ENCODE results near the gene KCNJ10. TPM values are rescaled to one million over a fixed set of nuclear protein-coding genes. Genes with fewer than 3 reads are reported as not detected.

Gene KCNJ10
- total RNA-seq, 1 donor from 2014 or later: not detected

DNA sequence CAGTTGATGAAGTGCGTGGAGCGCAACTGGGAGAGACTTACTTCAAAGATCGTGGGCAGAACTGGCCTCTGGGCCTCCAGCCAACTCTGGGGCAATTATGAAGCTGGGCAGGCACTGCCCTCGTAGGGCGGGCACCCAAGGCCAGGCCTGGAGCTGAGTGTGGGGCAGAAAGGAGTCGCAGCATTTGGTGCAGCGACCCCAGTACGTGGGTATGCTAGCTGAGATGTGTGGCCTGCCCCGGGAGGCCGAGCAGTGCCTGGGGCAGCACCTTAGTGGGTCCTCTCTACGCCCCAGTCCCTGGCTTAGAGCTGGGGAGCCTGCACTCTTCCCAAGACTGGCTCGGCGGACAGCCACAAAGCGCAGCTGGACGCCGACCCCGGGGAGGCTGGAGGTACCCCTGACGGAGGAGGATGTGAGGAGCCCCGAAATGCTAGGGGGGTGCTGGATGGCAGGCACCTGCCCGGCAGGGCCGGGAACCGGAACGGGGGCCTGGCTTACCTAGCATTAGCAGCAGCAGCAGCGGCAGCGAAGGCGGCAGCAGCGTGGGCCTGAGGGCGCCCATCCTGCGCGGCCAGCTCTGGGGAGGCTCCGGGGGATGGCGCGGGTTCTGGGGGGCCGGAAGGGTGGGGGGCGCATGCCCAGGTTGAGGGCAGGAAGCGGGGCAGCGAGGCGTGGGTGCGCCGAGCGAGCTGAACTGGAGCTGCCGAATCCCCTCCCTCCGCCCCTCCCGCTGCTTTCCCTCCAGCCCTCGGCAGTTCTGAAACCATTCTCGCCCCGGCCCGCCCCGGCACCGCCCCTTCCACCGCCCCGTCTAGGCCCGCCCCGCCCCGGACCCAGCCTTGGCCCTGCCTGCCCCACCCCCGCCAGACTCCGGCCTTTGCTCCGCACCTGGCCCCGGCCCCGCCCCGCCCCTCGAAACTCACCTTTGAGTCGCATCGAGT is 28.2 kb upstream of the KCNJ10 start, which contains the start of gene IGSF8:
Gene IGSF8 (minus strand): TSS at position 709 of the 941 bp plus-strand sequence. CDS start 147 bp downstream, at position 562.
- H3K36me3 Mint-ChIP-seq: no peaks in the 10 kb centered on the region
- DNase-seq (ENCODE audit: extremely low spot score, unreplicated experiment): peak; percentile 94
- peaks cover 42% of the 10 kb centered on the region for H3K4me1 Mint-ChIP-seq (ENCODE audit: unreplicated experiment)
- TF ChIP-seq, protein P1, sequence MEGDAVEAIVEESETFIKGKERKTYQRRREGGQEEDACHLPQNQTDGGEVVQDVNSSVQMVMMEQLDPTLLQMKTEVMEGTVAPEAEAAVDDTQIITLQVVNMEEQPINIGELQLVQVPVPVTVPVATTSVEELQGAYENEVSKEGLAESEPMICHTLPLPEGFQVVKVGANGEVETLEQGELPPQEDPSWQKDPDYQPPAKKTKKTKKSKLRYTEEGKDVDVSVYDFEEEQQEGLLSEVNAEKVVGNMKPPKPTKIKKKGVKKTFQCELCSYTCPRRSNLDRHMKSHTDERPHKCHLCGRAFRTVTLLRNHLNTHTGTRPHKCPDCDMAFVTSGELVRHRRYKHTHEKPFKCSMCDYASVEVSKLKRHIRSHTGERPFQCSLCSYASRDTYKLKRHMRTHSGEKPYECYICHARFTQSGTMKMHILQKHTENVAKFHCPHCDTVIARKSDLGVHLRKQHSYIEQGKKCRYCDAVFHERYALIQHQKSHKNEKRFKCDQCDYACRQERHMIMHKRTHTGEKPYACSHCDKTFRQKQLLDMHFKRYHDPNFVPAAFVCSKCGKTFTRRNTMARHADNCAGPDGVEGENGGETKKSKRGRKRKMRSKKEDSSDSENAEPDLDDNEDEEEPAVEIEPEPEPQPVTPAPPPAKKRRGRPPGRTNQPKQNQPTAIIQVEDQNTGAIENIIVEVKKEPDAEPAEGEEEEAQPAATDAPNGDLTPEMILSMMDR (conservative IDR thresholded peaks at IDR 0.05): no peak
- H3K27ac Mint-ChIP-seq: peak within 1 kb of the TSS; percentile 92
- no peaks in the 10 kb centered on the region for H3K9me3 Mint-ChIP-seq
- H3K4me3 Mint-ChIP-seq: peak within 1 kb of the TSS; percentile 88
- no peaks in the 10 kb centered on the region for H3K27me3 Mint-ChIP-seq

DNA sequence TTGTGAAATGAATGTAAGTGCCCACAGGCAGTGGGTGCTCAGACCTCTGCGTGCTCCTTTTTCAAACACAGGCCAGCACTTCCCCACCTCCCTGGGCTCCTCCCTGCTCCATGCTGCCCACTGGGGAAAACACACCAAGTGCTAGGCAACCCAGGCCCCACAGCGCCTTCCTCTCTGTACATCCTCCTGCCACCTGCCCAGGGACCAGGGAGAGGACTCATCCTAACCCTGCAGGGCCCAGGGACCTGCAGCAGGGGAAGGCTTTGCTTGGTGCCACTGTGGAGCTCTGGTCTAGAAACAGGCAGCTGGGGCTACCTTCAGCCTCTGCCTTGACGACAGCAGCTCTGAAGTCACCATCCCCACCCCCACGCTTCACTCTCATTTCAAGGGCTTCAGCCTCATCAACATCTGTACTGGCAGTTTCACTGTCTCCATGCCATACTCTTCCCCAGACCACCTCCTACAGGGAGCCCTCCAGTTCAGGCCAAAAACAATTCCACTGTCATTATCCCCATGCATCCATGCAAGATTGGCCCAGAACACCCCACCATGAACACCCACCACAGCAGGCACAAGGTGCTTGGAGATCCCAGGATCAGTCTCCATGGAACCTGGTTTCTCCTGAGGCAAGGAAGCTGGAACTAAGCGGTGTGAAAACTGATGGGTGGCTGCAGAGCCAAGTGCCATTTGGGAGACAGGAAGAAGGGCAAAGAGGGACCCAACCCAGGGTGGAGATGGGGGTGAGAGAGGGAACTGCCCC is 27.4 kb upstream of the KCNJ10 start:
- Mint-ChIP-seq H3K4me3 (peak overlapping the region; percentile 88), H3K36me3 (no peaks in the 10 kb centered on the region), H3K27me3 (no peaks in the 10 kb centered on the region), H3K4me1 (ENCODE audit: unreplicated experiment) (peaks cover 34% of the 10 kb centered on the region), H3K27ac (peak overlapping the region; percentile 57), H3K9me3 (no peaks in the 10 kb centered on the region)
- DNase-seq (ENCODE audit: extremely low spot score, unreplicated experiment): no peak
- TF ChIP-seq, protein P1 (conservative IDR thresholded peaks at IDR 0.05): no peak

DNA sequence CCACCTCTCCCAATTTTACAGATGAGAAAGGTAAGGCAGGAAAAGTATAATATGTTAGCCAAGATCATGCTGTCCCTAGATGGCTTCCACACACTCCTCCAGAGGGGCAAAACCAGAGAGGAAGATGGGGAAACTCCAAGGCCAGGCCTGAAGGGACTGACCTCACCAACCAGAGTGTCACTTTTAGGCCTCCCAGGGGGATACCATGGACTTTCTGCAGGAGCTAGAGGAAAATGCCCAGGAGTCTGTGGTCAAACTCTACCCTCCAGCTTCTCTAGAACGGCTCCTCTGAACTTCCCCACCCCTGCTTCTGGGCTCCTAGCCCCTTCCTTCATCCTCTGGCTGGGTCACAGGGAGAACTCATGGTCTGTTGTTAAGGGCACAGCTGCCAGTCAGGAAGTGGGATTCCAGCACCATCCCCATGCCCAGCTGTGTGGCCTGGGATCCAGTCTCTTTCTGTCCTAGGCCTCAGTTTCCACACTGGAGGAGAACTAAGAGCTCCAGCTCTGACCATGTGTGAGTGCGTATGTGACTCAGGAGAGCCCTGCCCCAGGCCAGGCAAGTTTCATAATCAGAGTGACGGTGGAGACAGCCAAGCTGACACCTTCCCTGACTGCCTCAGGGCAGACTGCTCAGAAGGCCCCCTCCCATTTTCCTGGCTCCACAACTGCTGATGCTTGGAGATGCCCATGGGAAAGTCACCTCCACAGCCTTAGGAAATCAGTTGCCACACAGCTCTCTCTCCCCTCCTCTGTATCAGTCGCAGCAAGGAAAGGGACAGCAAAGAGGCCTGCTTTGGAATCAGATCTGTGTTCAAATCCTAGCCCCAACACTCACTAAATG is 26.5 kb upstream of the KCNJ10 start:
- Mint-ChIP-seq H3K27ac (peak overlapping the region; percentile 57), H3K4me3 (peak overlapping the region; percentile 88), H3K4me1 (ENCODE audit: unreplicated experiment) (peaks cover 26% of the 10 kb centered on the region), H3K9me3 (no peaks in the 10 kb centered on the region), H3K27me3 (no peaks in the 10 kb centered on the region), H3K36me3 (no peaks in the 10 kb centered on the region)
- TF ChIP-seq, protein P1 (conservative IDR thresholded peaks at IDR 0.05): no peak
- no peak for DNase-seq (ENCODE audit: extremely low spot score, unreplicated experiment)

DNA sequence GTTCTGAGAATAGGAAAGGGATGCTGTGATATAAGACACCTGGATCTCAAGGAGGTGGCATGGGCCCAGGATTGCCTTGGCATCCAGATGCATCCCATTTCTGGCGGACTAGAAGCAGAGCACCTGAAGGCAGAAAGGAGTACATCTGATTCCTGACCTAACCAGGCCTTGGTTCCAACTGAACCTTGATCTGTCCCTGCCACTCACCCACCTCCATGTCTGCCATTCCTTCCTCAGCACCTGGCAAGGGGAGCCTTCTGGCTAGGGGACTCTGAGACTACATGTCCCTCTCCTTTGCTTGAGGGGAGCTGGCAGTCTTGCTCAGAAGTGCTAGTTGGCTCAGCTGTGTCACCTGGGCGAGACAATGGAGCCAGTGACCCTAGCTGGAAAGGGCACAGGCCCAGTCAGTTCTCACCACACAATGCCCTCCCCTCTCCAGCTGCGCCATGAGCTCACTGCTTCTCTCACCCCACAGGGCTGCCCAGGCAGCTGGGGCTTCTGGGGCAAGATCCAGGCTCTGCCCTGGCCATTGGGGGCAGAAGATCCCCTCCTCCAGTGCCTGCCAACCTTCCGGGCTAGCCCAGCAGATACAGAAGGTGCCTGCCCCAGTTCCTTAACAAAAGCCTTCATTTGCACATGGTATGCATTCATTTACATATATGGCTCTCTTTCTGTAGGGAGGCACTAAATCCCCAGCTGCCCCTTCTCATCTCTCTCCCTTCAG is 25.6 kb upstream of the KCNJ10 start:
- no peaks in the 10 kb centered on the region for H3K27me3 Mint-ChIP-seq
- peak overlapping the region; percentile 25 for H3K27ac Mint-ChIP-seq
- TF ChIP-seq, protein P1 (conservative IDR thresholded peaks at IDR 0.05): no peak
- peak overlapping the region; percentile 60 for H3K4me3 Mint-ChIP-seq
- peaks cover 22% of the 10 kb centered on the region for H3K4me1 Mint-ChIP-seq (ENCODE audit: unreplicated experiment)
- no peaks in the 10 kb centered on the region for H3K36me3 Mint-ChIP-seq
- no peak for DNase-seq (ENCODE audit: extremely low spot score, unreplicated experiment)
- H3K9me3 Mint-ChIP-seq: no peaks in the 10 kb centered on the region

Measured in type B pancreatic cell (in vitro differentiated cells).